HG03045 (cell line): ENCODE results near the gene MIGA2.

Experiments
- ATAC-seq: cut with Tn5 transposase; IDR thresholded peaks from one replicate; pipeline ENCODE4 v1.9.1; 2021; ENCODE audit warnings: mild to moderate bottlenecking, moderate library complexity; ENCODE audit not compliant: unreplicated experiment

The MIGA2 gene

DNA sequence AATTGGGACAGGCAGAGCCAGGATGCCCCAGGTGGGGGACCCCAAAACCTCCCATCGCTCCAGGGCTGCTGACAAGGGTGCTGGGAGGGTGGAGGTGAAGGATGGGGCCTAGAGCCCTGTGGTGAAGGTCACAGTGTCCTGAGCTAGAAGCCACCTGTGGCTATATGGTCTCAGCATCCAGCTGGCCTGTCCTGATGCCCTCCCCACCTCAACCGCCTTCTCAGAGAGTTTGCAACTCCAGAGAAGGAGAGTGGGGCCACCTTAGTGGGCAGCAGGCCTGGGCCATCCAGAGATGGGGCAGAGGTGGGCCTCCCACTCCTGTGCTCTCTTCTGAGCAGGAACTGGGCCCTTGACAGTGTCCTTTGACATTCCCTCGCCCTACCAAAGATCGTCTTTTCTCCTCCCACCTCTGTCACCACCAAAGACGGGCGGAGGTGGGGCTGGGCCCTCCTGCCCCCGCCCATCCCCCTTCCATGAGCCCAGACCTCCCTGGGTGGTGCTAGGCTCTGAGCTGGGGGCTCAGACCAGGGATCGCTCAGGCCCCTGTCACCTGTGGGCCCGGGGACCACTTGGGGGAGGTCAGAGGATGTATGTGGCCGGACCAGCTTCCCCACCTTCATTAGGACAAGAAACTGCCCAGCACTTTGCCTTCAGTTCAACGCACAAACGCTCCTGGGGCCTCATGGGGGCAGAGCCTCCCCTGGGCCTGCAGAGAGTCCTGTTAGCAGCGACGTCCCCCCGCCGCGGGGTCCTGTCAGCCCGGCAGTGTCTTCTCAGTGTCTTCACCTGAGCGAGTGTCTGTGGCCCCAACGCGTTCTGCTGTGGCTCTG lies 34.5 kb downstream of the MIGA2 start:
- ATAC-seq, result no peak

DNA sequence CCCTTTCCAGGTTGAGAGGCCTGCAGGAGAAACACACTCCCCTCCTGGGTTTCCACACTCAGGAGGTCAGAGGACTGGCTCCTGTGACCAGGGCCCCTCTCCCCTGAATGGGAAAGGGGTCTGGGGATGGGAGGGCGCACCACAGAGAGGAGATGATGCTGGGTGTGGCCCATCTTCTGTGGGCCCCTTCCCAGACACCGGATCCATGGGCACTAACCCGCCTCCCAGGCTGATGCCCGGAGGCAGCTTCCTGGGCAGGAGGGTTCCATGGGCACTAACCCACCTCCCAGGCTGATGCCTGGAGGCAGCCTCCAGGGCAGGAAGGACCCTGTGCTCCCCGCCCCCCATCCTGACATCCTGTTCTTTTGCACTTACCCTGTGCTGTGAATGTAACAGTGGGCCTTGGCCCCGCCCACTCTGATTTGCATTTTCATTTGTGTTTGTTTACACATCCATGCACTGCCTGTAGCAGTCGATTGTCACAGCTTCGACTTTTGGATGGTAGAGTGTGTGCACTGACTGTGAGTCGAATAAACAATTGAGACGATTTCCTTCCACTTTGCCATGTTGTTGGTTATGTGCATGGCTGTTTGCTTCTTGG lies 35.2 kb downstream of the MIGA2 start:
- no peak for ATAC-seq

DNA sequence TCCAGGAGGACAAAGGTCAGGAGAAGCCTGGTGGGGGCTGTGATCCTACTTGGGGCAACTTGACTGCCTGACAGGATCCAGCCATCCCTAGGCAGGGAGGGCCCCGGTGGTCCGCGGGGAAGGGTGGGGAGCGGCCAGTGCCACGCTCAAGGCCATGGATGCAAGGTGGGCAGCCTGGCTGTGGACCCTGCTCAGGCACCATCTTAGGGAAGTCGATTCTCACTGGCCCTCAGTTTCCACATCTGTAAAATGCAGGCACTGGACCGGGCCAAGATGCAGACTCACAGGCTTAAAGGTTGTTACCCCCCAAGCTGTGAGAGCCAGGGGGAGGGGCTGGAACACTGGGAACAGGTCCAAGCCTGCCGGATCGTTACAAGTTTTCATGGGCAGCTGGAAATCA lies 35.7 kb downstream of the MIGA2 start:
- no peak for ATAC-seq

DNA sequence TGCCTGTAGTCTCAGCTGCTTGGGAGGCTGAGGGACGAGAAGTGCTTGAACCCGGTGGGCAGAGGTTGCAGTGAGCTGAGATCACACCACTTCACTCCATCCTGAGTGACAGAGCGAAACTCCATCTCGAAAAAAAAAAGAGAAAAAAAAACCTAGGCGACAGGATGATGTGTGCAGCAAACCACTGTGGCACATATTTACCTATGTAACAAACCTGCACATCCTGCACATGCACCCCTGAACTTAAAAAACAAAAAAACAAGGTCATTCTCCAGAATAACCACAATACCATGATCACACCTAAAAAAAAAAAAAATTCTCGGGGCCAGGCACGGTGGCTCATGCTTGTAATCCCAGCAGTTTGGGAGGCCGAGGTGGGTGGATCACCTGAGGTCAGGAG lies 37.0 kb downstream of the MIGA2 start:
- ATAC-seq, result no peak

DNA sequence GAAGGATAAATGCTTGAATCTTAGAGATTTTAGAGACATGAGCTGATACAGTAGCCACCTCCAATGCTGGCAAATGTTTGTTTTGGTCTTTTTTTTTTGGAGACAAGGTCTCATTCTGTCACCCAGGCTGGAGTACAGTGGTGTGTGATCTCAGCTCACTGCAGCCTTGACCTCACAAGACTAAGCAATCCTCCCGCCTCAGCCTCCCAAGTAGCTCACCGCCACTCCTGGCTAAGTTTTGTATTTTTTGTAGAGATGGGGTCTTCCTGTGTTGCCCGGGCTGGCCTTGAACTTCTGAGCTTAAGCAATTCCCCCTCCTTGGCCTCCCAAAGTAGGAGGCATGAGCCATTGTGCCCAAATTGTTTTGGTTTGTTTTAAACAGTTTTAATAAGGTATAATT lies 37.7 kb downstream of the MIGA2 start:
- ATAC-seq, result no peak

DNA sequence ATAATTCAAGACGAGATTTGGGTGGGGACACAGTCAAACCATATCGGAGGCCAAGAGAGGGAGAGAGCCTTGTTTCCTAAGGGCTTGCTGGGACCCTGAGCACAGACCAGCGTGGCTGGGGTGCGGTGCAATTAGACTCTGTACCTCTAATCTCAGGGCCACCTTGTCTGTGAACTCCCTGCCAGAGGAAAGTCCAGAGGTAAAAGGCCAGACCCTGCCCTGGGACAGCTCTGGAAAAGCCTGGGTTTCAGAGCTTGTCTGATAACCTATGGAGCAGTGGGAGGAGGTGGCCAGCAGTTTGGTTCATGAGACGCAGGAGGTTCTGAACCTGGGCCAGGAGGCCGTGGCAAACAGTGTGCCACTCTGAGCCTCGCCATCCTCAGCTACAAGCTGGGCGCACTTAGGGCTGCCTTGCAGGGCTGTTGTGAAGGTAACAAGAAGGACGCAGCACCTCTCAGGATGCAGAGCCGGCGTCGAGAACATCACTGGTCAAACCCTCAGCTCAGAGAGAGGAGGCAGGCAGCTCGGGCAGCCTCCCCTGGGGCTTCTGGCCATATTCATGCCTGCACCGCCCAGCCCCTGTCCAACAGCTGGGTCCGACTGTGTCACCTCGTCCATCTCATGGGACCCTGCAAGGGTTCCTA lies 39.7 kb downstream of the MIGA2 start:
- ATAC-seq, result no peak

DNA sequence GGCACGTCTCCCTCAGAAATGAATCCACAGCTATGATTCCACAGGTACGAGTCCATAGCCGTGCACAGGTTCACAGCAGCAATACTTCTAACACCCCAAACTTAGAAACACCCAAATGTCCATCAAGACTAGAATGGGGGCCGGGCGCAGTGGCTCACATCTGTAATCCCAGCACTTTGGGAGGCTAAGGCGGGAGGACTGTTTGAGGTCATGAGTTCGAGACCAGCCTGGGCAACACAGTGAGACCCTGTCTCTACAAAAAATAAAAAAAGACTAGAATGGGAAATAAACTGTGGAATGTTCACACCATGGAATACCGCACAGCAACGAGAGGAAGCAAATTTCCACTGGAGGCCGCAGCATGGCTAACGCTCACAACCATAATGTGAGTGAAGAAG lies 40.2 kb downstream of the MIGA2 start:
- ATAC-seq, result no peak

DNA sequence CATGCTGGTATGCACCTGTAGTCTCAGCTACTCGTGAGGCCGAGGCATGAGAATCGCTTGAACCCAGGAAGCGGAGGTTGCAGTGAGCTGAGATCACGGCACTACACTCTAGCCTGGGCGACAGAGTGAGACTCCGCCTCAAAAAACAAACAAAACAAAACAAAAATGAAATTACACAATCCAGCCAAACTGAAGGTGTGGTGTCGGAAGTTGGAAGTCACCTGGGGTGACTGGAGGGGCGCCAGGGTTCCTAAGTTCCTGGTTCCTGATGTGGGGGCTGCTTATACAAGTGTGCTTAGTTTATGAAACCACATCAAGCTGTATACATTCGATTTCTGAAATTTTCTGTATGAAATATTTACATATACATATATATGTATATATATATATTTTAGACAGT lies 40.8 kb downstream of the MIGA2 start:
- no peak for ATAC-seq

DNA sequence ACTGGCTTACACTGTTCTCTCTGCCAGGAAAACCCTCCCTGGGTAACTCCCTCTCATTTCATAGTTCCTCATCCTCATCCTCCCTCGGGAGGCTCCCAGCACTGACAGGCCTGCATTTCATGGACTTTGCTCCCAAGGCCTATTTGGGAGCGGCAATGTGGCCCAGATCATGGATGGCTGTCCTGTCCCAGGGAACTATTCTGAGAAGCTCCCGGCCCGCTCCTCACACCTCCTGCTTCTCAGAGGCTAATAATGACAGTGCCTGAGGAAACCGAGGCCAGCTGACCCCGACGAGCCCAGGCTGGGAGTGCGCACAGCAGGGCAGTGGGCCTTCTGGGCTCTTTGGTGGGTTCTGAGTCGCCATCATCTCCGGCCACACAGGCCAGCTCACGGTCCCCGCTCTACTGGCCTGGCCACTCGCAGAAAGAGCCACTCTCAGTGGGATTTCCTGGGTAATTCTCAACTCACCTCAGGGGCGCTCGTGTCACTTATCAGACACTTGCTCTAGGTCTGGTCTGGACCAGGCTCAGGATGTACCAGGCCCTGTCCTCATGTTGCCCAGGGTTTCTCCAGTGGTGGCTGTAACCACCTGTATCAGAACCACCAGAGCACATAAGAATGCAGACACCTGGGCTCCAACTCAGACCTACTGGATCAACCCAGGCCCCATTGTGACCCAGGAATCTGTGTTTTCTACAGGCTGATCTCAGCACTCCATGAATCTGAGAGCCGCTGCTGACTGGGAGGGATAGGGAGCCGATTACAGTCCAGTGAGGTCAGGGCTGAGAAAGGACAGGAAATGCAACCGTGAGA lies 42.5 kb downstream of the MIGA2 start:
- ATAC-seq, result no peak

DNA sequence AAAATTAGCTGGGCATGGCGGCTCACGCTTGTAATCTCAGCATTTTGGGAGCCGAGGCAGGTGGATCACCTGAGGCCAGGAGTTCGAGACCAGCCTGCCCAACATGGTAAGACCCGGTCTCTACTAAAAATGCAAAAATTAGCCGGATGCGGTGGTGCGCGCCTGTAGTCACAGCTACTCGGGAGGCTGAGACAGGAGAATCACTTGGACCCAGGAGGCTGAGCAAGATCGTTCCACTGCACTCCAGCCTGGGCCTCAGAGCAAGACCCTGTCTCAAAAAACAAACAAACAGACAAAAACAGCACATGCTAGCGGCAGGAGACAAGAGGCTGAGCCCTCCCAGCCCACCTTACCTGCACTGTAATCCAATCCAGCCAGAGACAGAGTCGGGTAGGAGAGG lies 43.4 kb downstream of the MIGA2 start:
- no peak for ATAC-seq

DNA sequence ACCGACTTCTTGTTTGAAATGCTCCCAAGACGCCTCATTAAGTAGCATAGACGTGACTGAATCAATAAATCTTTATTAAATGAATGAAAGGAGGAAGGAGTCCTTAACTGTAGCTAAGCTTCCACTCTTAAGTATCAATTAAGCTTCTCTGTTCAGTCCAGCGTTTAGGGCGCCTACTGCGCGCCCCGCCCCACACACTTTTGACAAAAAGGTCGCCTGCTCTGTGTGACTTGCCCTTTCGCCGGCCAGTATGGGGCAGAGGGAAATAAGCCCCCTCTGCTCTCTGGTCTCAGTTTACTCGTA lies 43.8 kb downstream of the MIGA2 start:
- ATAC-seq, result no peak

DNA sequence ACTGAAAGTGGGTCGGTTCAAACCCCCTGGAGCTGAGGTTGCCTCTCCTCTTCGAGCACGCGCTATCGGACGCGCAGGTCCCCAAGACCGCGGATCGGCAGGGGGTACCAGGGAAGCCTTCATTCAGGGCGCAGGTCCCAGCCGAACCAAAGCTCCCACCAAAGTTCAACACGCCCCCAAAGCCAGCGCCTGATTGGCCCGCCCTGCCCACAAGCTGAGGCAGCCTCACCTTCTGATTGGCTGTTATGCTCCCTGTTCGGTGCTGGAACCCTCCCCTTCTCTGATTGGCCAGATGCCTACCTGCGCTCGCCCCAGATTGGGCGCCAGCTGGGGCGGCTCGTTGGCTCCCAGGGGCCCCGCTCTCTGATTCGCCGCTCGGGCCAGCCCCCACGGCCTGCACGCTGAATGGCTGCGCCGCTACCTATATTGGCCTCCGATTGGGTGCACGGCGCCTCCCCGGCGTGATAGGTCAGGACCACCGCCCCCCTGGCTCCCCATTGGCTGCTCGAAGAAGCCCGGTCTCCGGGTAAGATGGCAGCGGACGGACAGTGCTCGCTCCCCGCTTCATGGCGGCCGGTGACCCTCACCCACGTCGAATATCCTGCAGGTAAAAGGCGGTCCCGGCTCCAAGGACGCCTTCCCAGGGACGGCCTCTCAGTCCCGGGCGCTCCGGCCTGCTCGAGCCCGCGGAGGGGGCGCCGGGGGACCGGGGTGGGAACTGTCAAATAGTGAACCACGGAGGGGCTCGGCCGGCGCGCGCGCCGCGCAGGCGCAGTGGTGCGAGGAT lies 44.4 kb downstream of the MIGA2 start, which contains the start of gene DOLPP1:
Gene DOLPP1 (plus strand): TSS at position 511 of the 787 bp plus-strand sequence. CDS start 21 bp downstream, at position 532.
- ATAC-seq, result peak; percentile 93

DNA sequence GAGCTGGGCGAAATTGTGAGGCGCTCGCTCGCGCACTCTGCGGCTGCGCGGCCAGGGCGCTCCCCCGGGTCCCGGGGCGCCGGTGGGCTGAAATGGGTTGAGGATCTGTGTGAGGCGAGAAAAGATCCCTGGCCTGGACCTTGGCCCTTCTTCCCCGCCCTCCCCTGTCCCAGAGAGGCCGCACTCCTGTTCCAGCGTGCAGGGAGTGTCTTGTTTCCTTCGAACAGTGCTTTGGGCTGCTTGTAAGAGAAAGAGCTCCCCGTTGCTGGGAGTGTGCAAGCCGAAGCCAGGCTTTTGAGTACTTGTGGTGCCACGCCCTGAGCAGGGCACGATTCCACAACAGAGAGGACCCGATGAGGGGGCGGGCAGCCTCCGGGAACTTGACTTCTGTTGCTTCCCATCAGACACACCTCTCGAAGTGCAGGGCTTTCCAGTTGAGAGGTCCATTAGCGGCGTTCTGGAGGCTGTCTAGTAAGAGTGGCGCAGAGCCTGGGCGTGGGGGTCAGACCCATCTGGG lies 45.0 kb downstream of the MIGA2 start:
- no peak for ATAC-seq

DNA sequence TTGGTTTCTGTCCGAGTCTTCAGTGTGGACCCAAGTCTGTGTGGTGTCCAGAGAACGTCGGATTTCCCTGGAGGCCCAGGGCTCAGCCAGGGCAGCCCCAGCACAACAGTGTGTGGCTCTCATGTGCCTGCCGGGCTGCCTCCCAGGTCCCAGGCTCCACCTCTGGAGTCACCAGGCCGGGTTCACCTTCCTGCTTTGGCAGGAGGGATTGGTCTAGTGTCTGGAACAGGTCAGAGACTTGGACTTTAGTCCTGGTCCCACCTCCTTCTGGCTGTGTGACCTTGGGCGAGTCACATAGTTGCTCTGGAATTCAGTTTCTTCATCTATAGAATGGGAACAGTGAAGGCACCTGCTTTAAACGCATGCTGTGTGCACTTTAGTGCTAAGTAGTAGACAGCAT lies 47.7 kb downstream of the MIGA2 start:
- no peak for ATAC-seq

DNA sequence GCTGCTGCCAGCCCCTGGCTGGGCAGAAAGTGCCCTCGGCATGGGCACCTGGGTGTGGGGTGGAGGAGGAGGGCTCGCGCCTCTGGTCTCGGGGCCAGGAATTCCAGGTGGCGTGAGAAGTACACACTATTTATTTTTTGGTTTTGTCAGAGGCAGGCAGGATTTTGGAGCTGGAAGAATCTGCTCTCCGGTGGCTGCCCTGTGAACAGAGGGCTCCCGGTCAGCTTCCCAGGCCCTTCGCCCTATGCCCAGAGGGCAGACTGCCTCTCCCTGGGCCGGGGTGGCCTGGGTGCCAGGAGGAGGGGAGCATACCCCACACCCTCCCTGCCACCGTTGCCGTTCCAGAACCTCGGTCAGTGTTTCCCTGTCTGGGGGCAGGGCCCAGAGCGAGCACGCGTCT lies 52.8 kb downstream of the MIGA2 start:
- ATAC-seq, result no peak

DNA sequence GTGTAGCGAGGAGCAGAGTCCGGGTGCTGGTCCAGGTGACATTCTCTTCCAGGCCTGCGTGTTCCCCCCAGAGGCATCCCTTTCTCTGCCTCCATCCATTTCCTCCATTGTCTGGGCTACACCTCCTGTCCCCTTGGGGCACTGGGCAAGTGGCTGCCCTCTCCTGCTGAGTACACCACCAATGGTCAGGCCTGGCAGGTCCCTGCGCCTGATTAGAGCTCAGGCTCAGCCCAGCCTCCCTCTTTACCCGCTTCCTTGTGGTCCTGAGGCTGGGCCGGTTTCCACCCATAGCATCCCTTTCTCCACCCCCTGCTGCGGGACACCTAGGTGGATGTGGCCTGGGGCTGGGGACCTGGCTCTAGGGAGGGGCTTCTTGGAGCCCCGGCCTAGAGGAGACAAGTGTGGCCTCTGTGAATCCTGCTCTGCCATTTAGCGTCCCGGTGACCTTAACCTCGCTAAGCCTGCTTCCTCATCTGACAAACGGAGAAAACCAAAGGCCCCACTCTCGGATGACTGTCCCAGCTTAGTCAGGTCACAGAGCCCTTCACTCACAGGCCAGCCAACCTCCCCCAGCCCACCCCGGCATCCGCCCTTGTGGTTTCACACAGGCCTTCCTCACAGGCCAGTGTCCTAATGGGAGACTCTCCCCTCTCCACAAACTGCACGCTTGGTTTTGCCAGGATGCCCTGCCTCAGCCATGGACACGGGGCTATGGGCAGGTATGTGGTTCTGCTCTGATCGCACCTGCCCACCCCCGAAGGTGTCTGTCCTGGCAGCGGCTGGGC lies 57.4 kb downstream of the MIGA2 start:
- ATAC-seq, result no peak

DNA sequence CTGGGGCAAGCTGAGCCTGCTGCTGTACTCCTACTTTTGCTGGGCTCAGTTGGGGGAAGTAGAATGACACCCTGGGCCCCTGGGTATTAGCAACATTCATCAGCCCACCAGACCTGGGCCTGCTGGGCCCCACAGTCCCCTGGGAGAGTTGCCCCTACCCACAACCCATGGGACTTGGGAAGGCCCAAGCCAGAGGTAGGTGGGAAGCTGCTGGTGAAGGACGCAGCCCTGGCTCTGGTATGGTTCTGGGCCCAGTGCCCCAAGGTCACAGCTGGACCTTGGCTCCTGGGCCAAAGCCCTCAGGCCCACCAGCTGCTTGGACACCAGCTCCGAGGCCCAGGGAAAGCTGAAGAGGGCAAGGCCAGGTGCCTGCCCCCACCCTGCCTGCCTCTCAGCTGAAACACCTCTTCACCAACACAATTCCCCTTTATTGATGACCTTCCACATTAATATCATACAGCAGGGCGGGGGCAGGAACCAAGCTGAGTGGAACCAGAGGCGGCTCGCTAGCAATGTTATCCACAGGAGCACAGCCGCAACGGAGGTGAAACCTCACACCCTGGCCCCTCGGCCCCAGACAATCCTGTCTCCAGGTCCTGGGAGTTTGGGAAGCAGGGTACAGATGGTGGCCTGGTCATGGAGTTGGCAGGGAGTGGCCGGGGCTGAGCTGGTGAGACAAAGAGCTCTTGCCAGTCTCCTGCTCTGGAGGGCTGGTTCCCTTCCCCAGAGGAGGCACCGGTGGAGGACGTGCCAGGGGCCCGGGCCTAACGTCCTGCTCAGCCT lies 58.2 kb downstream of the MIGA2 start:
- no peak for ATAC-seq

DNA sequence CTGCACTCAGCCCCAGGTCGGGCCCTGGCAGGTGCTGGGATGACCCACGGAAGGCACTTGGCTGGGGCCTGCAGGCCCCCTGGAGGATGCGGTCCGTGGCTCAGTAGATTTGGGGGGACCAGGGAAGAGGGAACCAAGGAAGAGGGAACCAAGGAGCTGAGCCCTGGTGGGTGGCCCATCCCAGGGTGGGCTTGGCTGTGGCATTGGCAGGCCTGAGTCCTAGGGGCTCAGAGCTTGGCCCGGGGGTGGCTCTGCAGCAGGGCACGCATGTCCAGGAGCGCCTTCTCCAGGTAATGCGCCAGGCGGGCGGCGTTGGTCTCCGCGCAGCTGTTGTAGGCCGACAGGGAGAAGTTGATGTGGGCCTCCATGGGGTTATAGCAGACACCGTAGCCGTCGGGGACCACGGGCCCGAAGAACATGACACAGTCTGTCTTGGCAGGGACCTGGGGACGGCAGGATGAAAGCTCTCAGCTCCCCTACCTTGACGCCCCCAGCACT lies 58.8 kb downstream of the MIGA2 start:
- no peak for ATAC-seq

DNA sequence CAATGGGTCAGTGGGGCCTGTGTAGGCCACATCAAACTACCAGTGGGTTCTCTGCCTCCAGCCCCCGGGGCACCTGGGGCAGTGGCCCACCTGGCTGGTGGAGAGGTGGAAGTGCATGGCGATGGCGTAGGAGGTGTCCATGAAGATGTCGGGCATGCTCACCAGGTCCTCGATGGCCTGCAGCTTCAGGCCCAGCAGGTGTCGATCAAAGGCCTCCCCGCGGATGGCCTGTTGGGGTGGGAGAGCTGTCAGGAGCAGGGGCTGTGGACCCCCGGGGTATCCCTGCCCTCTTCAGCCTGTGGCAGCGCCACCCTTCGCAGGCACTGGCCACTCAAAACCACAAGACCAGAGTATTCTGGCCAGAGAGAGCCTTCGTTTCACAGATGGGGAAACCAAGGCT lies 59.5 kb downstream of the MIGA2 start:
- no peak for ATAC-seq
